ENCODE results near the gene DHRS7.

Gene DHRS7

GRCh38 chr14:60154671-60155070, 10.5 kb downstream of the DHRS7 start:
- Histone ChIP-seq H3K27me3 (ENCODE audit: insufficient read depth, poor library complexity, severe bottlenecking) (no peaks in the 10 kb centered on the region), H3K27ac (ENCODE audit: poor library complexity, severe bottlenecking) (no peak overlapping the region), H3K4me3 (ENCODE audit: severe bottlenecking) (no peak overlapping the region), H3K9me3 (ENCODE audit: severe bottlenecking) (no peaks in the 10 kb centered on the region), H3K4me1 (ENCODE audit: insufficient read depth, poor library complexity, severe bottlenecking) (peaks cover 18% of the 10 kb centered on the region), H3K36me3 (ENCODE audit: low read depth) (peaks cover 58% of the 10 kb centered on the region)
- ATAC-seq (ENCODE audit: low read depth), result no peak
- no peak for TF ChIP-seq CTCF (IDR thresholded peaks at IDR 0.05; ENCODE audit: poor library complexity, severe bottlenecking)
- DNase-seq (ENCODE audit: low spot score), result no peak

GRCh38 chr14:60153991-60154390, 11.2 kb downstream of the DHRS7 start:
- no peak overlapping the region for H3K27ac ChIP-seq (ENCODE audit: poor library complexity, severe bottlenecking)
- peaks cover 65% of the 10 kb centered on the region for H3K36me3 ChIP-seq (ENCODE audit: low read depth)
- ATAC-seq (ENCODE audit: low read depth) (no peak), DNase-seq (ENCODE audit: low spot score) (no peak)
- H3K27me3 ChIP-seq (ENCODE audit: insufficient read depth, poor library complexity, severe bottlenecking), result no peaks in the 10 kb centered on the region
- H3K4me1 ChIP-seq (ENCODE audit: insufficient read depth, poor library complexity, severe bottlenecking), result peaks cover 18% of the 10 kb centered on the region
- H3K4me3 ChIP-seq (ENCODE audit: severe bottlenecking), result no peak overlapping the region
- TF ChIP-seq CTCF (IDR thresholded peaks at IDR 0.05; ENCODE audit: poor library complexity, severe bottlenecking), result no peak
- no peaks in the 10 kb centered on the region for H3K9me3 ChIP-seq (ENCODE audit: severe bottlenecking)

- peaks cover 18% of the 10 kb centered on the region for H3K4me1 ChIP-seq (ENCODE audit: insufficient read depth, poor library complexity, severe bottlenecking)
- no peak overlapping the region for H3K4me3 ChIP-seq (ENCODE audit: severe bottlenecking)
- ATAC-seq (ENCODE audit: low read depth) (peak; percentile 100), DNase-seq (ENCODE audit: low spot score) (peak; percentile 94)
- H3K36me3 ChIP-seq (ENCODE audit: low read depth), result peaks cover 88% of the 10 kb centered on the region
- H3K27me3 ChIP-seq (ENCODE audit: insufficient read depth, poor library complexity, severe bottlenecking), result no peaks in the 10 kb centered on the region
- peak overlapping the region; percentile 87 for H3K27ac ChIP-seq (ENCODE audit: poor library complexity, severe bottlenecking)
- TF ChIP-seq CTCF (IDR thresholded peaks at IDR 0.05; ENCODE audit: poor library complexity, severe bottlenecking), result no peak
- no peaks in the 10 kb centered on the region for H3K9me3 ChIP-seq (ENCODE audit: severe bottlenecking)
Observed at GRCh38 chr14:60151715-60152114, 13.5 kb downstream of the DHRS7 start.

GRCh38 chr14:60134702-60135101, 30.5 kb downstream of the DHRS7 start:
- Histone ChIP-seq H3K36me3 (ENCODE audit: low read depth) (peaks cover 51% of the 10 kb centered on the region), H3K27me3 (ENCODE audit: insufficient read depth, poor library complexity, severe bottlenecking) (no peaks in the 10 kb centered on the region), H3K9me3 (ENCODE audit: severe bottlenecking) (no peaks in the 10 kb centered on the region), H3K4me1 (ENCODE audit: insufficient read depth, poor library complexity, severe bottlenecking) (peaks cover 3% of the 10 kb centered on the region), H3K27ac (ENCODE audit: poor library complexity, severe bottlenecking) (no peak overlapping the region), H3K4me3 (ENCODE audit: severe bottlenecking) (no peak overlapping the region)
- no peak for TF ChIP-seq CTCF (IDR thresholded peaks at IDR 0.05; ENCODE audit: poor library complexity, severe bottlenecking)
- DNase-seq (ENCODE audit: low spot score), result no peak
- no peak for ATAC-seq (ENCODE audit: low read depth)

- no peak for ATAC-seq (ENCODE audit: low read depth)
- no peak for TF ChIP-seq CTCF (IDR thresholded peaks at IDR 0.05; ENCODE audit: poor library complexity, severe bottlenecking)
Observed at GRCh38 chr14:60133487-60133886, 31.7 kb downstream of the DHRS7 start.

More at GRCh38 chr14:60133487-60133886, 31.7 kb downstream of the DHRS7 start:
- Histone ChIP-seq H3K4me1 (ENCODE audit: insufficient read depth, poor library complexity, severe bottlenecking) (peaks cover 3% of the 10 kb centered on the region), H3K4me3 (ENCODE audit: severe bottlenecking) (no peak overlapping the region), H3K36me3 (ENCODE audit: low read depth) (peaks cover 54% of the 10 kb centered on the region), H3K27me3 (ENCODE audit: insufficient read depth, poor library complexity, severe bottlenecking) (no peaks in the 10 kb centered on the region), H3K9me3 (ENCODE audit: severe bottlenecking) (no peaks in the 10 kb centered on the region), H3K27ac (ENCODE audit: poor library complexity, severe bottlenecking) (no peak overlapping the region)
- no peak for DNase-seq (ENCODE audit: low spot score)

All from RWPE2 (cell line).